LoVo (cell line): ENCODE results near the gene SOSTDC1.
"Not testable (repeated sequence)": the region's sequence is repeated elsewhere in the genome, so short reads cannot be mapped to it uniquely, and the experiment has no call there.

Source experiments
- DNase-seq: peaks from one replicate; pipeline ENCODE4 v3.0.0-alpha.2; 2016; ENCODE audit warnings: low spot score

The SOSTDC1 gene

DNA sequence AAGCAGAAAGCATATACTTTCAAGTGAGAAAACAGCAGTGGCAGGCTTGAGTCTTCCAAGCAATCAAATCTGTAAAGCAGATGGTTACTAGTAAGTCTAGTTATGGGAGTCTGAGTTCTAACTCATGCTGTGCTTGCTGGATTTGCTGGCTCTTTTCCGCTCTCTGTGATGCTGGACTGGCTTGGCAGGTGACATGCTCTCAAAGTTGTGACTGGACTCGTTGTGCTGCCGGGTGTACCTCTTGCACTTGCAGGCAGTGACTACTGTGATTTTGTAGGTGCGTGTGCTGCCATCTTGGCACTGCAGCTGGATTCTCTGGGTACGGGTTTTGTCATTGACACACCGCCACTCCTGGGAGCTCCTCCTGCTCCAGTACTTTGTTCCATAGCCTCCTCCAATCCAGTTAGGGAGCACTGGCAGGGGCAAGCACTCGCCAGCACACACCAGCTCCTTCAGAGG, 3.1 kb downstream of the SOSTDC1 start:
- DNase-seq = no peak

DNA sequence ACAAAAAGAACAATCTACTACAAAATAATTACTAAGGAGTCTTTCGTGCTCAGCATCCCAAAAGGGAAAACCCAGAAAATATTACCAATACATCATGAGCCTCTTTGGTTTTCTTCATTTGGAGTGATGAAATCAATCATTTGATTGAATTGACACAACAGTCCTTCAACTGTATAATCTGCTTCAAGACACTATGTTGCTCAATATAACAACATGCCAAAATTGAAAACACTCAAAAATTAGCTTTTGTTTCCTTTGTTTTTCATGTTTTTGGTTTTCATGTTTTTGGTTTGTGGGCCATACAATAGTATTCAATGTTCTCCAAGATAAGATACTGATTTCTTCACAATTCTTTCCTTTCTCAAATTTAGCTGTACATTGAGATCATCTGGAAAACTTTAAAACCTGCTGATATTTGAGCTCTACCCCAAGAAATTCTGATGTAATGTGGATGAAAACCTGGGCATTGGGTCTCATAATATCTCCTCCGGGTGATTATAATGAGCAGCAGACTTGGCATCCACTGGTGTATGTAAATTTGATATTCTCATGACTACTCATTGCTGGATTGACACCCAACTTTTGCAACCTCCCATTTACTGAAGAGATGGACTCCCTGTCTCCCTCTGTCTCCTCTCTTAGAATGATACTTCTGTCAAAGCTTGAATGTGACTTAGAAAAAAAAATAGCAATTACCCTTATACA, 4.6 kb downstream of the SOSTDC1 start:
- DNase-seq = no peak

DNA sequence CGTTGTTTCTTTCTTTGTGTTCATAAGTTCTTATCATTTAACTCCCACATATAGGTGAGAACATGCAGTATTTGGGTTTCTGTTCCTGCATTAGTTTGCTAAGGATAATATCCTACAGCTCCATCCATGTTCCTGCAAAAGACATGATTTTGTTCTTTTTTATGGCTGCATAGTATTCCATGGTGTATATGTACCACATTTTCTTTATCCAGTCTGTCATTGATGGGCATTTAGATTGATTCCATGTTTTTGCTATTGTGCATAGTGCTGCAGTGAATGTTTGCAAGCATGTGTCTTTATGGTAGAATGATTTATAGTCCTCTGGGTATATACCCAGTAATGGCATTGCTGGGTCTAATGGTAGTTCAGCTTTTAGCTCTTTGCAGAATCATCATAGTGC, 9.2 kb downstream of the SOSTDC1 start:
- not testable (repeated sequence) for DNase-seq

DNA sequence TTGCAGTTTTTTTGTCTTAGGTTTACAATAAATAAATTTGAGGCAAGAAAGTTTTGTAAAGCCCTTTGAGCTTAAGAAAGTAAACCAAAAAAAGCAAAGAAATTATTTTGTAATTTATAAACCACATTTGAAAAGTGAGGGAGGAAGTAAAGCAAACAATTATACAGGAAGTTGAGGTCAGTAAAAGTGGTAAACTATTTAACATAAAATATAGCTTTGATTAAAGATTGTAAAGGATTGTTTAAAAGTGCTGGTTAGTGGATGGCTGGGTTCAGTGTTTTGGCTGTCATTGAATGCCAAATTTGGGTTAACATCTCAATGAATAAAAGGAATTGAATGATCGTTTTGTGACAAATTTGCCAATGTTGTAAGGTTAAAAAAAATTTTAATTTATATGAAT, 9.9 kb downstream of the SOSTDC1 start:
- DNase-seq = no peak

GRCh38 chr7:16450366-16450765, 15.2 kb downstream of the SOSTDC1 start:
- DNase-seq = no peak

DNA sequence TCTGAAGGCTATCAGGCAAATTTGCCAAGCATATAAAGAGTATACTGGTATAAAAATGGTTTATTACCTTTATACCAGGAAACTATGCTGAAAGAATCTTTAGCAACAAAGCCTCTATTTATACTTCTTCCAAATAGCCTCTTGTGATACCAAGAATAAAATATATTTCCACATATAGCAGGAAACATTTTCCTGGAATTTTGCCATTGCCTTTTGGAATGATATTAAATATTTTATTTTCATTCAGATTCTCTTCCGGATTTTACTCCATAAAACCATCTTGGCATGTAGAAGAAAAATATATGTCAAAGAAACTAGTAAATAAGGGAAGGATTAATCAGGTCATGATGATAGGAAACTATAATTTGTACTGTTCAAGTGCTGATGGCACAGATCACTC, 17.7 kb downstream of the SOSTDC1 start:
- DNase-seq = no peak

DNA sequence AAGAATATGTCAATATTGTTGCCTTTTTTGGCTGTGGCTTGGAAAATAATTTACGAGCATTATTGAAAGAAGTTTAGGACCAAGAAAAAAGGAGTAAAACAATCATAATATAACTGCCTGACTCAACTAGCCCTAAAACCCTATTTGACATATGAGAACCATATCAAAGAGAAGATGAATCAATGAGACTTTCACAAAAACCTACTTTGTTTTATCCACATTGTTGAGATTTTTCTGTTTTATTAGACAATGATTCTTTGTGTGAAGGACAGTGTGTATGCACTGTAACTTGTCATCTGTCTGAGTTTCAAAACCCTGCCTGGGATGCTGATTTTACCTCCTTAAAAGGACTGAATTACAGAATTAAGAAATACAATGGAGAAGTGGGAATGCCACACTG, 19.0 kb downstream of the SOSTDC1 start:
- DNase-seq = no peak

GRCh38 chr7:16443871-16444270, 21.7 kb downstream of the SOSTDC1 start:
- not testable (repeated sequence) for DNase-seq

DNA sequence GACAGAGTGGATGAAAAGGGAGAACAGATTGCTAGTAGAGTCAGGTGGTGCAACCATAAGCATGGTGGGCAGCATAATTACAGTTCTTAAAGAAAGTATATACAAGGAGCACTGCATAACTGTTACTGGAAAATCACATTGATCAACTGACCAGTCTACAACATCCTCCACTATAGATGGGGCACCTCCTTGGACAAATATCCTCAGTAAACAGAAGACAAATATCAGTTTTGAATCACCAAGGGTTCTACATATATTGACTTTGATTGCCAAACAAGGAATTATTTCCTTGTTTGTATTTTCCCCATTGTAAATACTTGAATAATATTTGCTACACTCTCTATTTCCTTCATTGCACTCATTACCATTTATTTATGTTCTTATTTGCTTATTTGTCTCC, 26.6 kb downstream of the SOSTDC1 start:
- no peak for DNase-seq

DNA sequence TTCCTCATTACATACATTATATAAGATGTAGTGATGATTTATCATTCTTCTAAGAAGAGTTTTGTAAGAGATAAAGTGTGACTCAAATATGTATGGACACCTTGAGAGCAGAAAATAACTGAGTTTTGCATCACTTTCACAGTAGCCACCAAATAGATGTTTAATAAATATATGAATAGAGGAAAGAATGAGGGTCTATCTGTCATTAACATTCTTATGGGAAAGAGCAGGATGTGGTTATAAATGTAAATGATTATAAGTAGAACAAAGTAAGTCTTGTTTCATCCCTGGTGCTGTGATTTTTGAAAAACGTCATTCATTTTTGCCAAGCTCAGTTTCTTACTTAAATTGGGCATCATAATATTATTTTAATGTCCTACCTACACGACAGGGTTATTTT, 29.2 kb downstream of the SOSTDC1 start:
- no peak for DNase-seq

- no peak for DNase-seq
Observed at GRCh38 chr7:16433568-16434122, 31.9 kb downstream of the SOSTDC1 start.

DNA sequence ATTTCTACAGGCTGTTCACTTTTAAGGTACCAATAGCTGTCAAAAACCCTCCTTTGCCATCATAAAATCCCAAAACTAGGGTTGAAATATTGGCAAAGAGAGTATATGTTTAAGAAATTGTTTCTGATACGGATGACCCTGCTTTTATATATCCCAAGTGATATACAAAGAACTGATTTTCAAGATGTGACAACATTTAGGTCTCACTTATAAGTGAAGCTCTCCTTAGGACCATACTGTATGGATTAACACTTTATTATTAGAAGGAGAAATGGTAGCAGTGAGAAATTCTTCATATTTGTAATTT, 33.2 kb downstream of the SOSTDC1 start:
- no peak for DNase-seq

DNA sequence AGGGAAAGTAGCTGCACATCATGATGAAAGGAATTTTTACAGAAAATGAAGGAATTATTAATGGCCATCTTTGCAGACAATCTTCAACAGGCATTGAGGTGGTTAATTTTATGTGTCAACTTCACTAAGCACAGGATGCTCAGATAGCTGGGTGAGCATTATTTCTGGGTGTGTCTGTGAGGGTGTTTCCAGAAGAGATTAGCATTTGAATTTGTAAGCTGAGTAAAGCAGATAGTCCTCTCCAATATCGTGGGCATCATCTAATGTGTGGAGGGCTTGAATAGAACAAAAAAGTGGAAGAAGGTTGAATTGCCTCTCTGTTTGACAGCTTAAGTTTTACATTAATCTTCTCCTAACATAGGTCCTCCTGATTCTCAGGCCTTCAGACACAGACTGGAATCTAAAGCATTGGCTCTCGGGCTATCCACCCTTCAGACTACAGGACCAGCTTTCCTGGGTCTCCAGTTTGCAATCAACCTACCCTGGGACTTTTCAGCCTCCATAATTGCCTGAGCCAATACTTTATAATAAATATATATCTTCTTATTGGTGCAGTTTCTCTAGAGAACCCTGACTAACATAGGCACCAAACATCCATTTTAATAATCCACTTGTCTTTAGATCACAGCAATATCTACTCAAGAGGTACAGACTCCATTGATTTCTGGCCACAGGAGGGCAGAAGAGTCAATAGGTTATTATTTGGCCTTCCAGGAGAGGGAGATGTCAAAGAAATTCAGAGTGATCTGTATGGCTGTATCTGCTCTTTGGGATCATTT, 33.7 kb downstream of the SOSTDC1 start:
- peak; percentile 50 for DNase-seq

DNA sequence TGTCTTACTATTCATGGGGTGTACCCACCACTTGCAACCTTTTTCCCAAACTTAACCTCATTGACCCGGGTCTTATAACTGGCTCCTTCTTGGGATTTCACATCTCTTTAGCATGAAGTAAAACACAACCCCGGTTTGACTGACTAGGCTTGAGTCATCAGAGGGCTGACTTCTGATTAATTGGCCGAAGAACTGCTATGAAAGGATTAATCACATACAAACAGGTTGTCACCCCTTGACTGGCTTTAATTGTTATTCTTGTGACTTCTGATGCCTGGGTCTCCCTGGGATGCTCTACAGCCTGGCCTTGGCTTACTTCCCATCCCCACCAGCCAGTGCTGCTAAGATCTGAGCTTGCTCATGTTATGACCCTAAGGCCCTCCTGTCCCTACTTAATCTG, 35.4 kb downstream of the SOSTDC1 start:
- no peak for DNase-seq

- DNase-seq = peak; percentile 38
Observed at GRCh38 chr7:16428672-16429071, 36.9 kb downstream of the SOSTDC1 start.

- DNase-seq = no peak
Observed at GRCh38 chr7:16428182-16428581, 37.4 kb downstream of the SOSTDC1 start.

- DNase-seq = no peak
Observed at GRCh38 chr7:16423761-16424160, 41.8 kb downstream of the SOSTDC1 start.

DNA sequence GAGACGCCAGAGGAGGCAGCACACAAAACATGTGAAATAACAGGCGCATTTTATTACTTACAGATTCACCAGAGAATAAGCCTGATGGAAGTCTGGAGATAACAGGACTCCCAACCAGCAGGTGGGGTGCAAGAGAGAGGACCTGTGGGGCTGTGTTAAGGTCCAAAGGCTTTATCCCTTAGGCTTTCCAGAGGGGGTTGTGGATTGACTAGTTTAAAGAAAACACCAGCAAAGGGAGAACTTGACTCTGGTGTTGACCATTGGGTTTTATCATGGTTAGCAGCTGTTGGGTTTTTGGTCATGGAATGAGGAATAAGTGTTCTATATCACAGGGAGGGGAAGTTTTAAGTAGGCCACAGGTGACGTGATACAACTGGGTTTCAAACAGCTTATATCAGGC, 42.6 kb downstream of the SOSTDC1 start:
- no peak for DNase-seq

- no peak for DNase-seq
Observed at GRCh38 chr7:16422103-16422435, 43.5 kb downstream of the SOSTDC1 start.

DNA sequence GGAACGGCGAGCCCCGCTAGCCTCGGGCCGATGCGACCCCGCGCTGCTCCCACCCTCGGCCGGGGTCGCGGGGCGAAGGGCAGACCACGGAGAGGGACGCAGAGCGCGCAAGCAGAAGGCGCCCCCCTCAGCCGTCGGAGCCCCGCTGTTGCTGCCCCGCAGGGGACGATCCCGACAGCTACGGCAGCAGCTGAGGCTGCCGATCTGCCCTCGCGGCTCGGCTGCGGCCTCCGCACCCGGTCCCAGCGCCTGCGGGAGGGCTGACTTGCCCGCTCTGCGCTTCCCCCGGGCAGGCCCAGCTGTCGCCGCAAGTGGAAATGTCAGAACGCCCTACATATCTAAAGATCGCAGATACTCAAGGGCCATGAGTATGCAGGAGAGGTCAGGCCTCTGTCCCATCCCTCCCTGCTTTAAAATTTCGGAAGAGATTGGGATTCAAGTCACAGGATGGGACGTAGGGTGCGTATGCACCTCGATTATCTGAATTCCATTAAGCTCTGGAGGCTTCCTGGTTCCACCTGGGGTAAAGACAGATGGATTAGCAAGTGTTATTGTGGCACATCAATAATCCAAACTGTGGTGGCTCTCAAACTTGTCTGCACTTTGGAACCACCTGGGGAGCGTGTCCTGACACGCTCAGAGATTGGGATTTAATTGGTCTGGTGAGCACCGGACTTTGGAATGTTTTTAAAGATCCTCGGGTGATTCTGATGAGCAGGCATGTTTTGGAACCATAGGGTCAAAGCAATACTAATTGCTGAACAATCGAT, 44.0 kb downstream of the SOSTDC1 start, which contains the start of gene CRPPA:
Gene CRPPA (minus strand): TSS at position 206 of the 770 bp plus-strand sequence. CDS start 216 bp downstream, outside the sequence.
- DNase-seq = peak; percentile 80

DNA sequence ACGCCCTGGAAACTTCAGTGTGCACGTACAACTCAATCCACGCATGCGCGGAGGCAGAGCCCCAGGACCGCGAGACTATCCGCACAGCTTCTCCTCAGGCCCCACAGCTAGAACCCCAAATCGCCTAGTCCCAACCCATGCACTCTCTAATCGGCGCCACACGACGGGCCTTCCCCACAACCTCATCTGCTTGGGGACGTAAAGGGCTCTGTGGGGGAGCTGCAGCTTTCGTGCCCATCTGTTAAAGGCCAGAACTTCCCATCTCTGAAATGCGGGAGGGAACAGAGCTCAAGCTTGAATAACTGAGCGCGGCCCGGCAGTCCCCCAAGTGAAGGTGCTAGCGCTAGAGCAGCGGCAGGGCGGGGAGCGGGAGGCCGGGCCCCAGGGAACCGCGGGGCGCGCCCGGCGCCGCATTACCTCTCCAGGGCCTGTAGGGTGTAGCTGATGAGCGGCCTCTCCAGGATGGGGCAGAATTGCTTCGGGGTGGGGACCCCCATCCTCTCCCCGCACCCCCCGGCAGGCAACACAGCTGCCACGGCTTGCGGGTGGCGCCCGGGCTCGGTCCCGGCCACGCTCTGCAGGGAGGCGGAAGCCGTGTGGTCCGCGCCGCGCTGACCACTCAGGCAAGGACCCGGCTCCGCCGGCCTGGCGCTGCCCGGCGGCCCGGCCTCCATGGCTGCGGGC, 44.7 kb downstream of the SOSTDC1 start:
- DNase-seq = peak; percentile 98

DNA sequence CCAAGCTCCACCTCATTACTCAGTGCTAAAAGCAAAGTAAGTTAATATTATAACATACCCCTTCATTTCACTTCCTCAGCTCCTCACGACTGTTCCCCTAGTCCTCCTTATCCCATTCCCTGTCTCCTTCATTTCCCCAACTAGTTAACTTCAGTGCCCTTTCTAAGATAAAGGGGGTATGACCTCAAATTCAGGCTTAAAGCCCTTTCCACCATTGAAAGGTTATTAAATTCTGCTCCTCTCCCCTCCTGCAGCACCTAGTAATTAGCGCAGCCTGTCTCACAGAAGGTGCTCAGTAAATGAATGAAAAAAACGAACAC, 45.2 kb downstream of the SOSTDC1 start:
- no peak for DNase-seq
